ENCODE data around the gene NREP.

Gene NREP, protein sequence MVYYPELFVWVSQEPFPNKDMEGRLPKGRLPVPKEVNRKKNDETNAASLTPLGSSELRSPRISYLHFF

DNA sequence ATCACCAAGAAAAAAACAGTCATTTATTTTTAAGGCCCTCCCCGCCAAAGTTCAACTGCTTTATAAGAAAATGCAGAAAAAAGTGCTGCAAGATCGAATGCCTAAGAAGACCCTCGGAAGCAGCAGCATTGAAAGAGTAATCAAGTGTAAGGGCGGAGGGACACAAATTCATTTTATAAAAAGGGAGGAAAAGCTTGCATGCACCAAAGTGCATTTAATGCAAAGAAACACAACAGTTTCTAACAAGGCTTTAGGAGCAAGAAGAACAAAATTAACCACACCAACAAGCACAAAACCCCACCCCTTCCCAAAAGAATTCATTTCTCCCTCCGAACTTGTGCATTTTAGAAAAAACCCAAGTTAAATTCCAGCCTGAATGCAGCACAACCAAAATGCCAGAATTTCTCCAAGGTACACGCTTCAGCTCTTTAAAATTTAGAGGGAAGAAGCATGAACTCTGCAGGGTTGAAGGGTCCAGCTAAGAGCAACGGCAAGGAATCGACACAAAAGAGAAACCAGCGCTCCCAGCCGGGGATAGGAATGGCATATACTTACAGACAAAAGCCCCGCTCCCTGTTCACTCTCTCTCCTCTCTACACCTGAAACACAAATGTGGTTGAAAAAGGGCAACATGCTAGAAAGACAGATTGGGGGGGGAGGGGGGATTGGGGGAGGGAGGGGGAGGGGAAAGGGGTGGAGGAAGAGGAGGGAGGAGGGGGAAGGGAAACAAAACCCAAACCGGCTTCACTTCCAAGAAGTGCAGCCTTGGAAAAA is at the start of gene NREP:
Gene NREP, minus strand, starts transcription at position 614 of the 774 bp plus-strand sequence. CDS start 1,422 bp downstream, outside the sequence.
- TF ChIP-seq, protein P1, sequence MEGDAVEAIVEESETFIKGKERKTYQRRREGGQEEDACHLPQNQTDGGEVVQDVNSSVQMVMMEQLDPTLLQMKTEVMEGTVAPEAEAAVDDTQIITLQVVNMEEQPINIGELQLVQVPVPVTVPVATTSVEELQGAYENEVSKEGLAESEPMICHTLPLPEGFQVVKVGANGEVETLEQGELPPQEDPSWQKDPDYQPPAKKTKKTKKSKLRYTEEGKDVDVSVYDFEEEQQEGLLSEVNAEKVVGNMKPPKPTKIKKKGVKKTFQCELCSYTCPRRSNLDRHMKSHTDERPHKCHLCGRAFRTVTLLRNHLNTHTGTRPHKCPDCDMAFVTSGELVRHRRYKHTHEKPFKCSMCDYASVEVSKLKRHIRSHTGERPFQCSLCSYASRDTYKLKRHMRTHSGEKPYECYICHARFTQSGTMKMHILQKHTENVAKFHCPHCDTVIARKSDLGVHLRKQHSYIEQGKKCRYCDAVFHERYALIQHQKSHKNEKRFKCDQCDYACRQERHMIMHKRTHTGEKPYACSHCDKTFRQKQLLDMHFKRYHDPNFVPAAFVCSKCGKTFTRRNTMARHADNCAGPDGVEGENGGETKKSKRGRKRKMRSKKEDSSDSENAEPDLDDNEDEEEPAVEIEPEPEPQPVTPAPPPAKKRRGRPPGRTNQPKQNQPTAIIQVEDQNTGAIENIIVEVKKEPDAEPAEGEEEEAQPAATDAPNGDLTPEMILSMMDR (IDR thresholded peaks at IDR 0.05; ENCODE audit: insufficient read depth, missing control alignments), result no peak
- FAIRE-seq (no peak), DNase-seq (ENCODE audit: insufficient read length, low spot score) (no peak)

DNA sequence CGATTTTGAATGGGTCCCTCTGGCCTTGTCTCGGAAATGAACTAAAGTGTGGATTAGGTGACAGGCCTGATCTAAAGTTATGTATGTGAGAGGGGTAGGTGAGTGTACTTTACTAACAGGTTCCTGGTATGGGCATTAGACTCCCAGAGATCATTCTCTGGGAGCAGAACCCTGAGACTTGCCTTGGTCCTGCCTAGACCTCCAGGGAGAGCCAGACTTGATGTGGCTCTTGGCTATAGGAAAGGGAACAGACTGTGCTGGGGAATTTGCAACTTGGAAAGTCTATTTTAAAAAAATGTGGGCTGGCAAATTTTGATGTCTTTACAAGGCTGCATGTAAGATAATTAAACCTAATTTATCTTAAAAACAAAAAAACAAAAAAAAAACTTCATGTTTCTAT is 49.8 kb upstream of the NREP start:
- TF ChIP-seq, protein P1 (IDR thresholded peaks at IDR 0.05; ENCODE audit: insufficient read depth, missing control alignments), result no peak
- FAIRE-seq (no peak), DNase-seq (ENCODE audit: insufficient read length, low spot score) (no peak)

GRCh38 chr5:111806156-111806555 is 49.2 kb upstream of the NREP start:
- no peak for FAIRE-seq
- no peak for DNase-seq (ENCODE audit: insufficient read length, low spot score)
- TF ChIP-seq, protein P1 (IDR thresholded peaks at IDR 0.05; ENCODE audit: insufficient read depth, missing control alignments), result no peak

DNA sequence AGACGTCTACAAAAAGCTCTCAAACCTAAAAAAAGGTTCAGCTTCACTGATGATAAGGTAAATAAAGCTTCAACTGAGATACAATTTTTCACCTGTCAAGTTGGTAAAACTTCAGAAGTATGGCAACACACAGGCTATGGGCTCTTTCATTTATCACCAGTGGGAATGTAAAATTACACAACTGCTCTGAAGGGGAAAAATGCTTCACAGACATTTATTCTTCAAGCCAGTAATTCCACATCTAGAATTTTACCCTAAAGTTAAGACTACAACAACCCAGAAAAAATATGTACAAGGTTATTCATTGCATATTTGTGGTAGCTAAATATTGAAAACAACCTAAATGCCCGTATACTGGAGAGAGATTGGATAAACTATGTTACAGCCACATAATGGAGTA is 48.1 kb upstream of the NREP start:
- FAIRE-seq (no peak), DNase-seq (ENCODE audit: insufficient read length, low spot score) (no peak)
- TF ChIP-seq, protein P1 (IDR thresholded peaks at IDR 0.05; ENCODE audit: insufficient read depth, missing control alignments), result no peak

GRCh38 chr5:111800351-111800750 is 43.4 kb upstream of the NREP start:
- TF ChIP-seq, protein P1 (IDR thresholded peaks at IDR 0.05; ENCODE audit: insufficient read depth, missing control alignments), result no peak
- DNase-seq (ENCODE audit: insufficient read length, low spot score) (no peak), FAIRE-seq (no peak)

DNA sequence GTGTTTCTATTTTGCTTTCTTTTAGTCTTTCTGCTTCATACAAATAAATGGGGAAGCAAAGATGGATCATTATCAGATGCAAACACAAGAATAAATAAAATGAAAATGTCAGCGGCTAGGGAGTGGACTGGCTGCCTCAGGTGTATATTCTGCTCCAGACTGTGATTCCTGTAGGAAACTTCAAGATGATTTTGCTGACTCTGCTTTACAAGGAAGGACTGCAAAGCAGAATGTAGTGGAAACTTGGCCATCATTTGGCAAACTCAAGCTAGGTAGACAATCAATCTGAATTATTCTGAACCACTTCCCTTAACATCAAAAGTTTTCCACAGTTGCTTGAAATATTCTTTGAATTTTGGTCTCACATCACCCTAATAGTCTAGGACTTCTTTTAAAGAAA is 38.1 kb upstream of the NREP start:
- DNase-seq (ENCODE audit: insufficient read length, low spot score) (no peak), FAIRE-seq (no peak)
- TF ChIP-seq, protein P1 (IDR thresholded peaks at IDR 0.05; ENCODE audit: insufficient read depth, missing control alignments), result no peak

DNA sequence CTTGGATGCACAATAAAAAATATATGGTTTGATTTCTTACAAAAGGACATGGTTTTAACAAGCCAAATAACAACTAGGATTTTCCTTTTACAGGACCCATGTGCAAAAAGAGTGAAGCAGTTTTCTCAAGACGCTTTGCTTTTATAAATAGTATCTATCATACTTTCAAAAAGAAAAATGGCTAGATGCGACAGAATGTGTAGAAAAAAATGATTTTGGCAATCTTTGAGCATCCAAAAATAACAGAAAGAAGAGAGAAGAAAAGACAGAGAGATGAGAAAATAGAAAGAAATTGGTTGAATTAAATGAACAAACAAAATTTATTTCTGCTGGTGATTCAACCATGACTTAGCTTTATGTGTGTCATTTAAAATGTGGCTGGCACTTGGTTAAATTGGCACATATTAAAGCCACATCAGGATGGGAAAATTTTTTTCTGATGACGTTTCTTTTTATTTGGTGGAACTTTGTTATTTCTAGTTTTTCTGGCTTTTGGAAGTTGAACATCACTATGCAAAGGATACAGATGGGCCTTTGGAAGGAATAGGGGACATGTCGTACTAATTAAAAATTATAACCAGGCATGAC is 35.6 kb upstream of the NREP start:
- FAIRE-seq, result peak; percentile 56
- TF ChIP-seq, protein P1 (IDR thresholded peaks at IDR 0.05; ENCODE audit: insufficient read depth, missing control alignments), result no peak
- DNase-seq (ENCODE audit: insufficient read length, low spot score), result no peak
